ENCODE results near the gene RPP38. TPM values are rescaled to one million over a fixed set of nuclear protein-coding genes. Genes with fewer than 3 reads are reported as not detected.

The RPP38 gene
- total and polyA plus RNA-seq, 2 of the 13 experiments (the other 11 are each of a cell fraction or from before 2014, with no cell fraction given) = 11.7 to 16.4 TPM

DNA sequence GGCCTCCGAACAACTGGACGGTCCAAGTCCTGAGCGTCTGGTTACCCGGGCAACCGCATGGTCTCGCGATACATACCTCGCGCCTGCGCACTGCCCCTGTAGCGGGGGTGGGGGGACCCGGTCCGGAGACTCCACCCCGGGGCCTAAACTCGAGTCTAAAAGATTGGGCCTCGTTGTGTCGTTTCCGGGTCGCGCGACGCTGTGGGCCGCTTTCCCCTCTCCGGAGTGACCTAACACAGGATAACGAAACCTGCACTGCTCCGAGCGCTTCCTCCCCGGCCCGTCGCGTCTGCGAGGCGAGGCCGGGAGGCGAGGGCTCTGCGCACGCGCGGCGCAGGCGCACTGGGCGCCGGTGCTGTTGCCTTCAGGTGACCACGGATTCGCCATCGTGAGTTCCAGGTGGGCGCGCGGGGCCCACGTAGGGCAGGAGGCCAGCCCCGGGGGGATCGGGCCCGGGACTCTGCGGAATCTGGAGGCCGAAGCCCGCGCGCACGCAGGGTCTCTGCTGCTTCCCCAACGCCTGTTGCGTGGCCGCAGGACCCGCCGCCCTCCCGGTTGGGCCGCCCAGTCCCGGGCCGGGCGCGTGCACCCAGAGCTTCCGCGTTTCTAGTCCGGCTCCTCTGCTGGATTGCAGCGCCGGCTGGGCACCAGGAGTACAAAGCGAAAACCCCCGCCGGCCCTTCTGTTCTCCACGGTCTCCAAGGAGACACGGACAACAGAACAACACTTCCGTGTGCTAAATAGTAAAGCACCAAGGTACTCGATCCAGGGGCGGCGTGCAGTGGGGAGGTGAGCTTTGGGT lies at the start of gene RPP38 (continued):
- TF ChIP-seq, protein P1, sequence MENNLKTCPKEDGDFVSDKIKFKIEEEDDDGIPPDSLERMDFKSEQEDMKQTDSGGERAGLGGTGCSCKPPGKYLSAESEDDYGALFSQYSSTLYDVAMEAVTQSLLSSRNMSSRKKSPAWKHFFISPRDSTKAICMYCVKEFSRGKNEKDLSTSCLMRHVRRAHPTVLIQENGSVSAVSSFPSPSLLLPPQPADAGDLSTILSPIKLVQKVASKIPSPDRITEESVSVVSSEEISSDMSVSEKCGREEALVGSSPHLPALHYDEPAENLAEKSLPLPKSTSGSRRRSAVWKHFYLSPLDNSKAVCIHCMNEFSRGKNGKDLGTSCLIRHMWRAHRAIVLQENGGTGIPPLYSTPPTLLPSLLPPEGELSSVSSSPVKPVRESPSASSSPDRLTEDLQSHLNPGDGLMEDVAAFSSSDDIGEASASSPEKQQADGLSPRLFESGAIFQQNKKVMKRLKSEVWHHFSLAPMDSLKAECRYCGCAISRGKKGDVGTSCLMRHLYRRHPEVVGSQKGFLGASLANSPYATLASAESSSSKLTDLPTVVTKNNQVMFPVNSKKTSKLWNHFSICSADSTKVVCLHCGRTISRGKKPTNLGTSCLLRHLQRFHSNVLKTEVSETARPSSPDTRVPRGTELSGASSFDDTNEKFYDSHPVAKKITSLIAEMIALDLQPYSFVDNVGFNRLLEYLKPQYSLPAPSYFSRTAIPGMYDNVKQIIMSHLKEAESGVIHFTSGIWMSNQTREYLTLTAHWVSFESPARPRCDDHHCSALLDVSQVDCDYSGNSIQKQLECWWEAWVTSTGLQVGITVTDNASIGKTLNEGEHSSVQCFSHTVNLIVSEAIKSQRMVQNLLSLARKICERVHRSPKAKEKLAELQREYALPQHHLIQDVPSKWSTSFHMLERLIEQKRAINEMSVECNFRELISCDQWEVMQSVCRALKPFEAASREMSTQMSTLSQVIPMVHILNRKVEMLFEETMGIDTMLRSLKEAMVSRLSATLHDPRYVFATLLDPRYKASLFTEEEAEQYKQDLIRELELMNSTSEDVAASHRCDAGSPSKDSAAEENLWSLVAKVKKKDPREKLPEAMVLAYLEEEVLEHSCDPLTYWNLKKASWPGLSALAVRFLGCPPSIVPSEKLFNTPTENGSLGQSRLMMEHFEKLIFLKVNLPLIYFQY (CRISPR knock-in tag; IDR thresholded peaks at IDR 0.05; ENCODE audit: borderline replicate concordance) = peak; percentile 73; the same call in 1 of the 2 replicates
- TF ChIP-seq TCF7 (IDR thresholded peaks at IDR 0.05; ENCODE audit: low read depth) = no peak
- TF ChIP-seq ZNF737 (CRISPR knock-in tag; IDR thresholded peaks at IDR 0.05; ENCODE audit: borderline replicate concordance) = 0 out of 2 replicates have a peak, but pooled peaks have one; percentile 66
- TF ChIP-seq RNF2 (conservative IDR thresholded peaks at IDR 0.05; ENCODE audit: low read depth) = peak; percentile 87; the same call in 1 of the 2 replicates
- TF ChIP-seq IRF2 (CRISPR knock-in tag; IDR thresholded peaks at IDR 0.05) = no peak
- TF ChIP-seq ZNF674 (CRISPR knock-in tag; IDR thresholded peaks at IDR 0.05; ENCODE audit: low read depth) = no peak
- TF ChIP-seq ZFP82 (CRISPR knock-in tag; IDR thresholded peaks at IDR 0.05; ENCODE audit: borderline replicate concordance) = no peak
- TF ChIP-seq RFX5 (IDR thresholded peaks at IDR 0.05; ENCODE audit: low read depth, low read length) = no peak
- peak; percentile 92 for TF ChIP-seq YEATS2 (CRISPR knock-in tag; IDR thresholded peaks at IDR 0.05; ENCODE audit: borderline replicate concordance)
- TF ChIP-seq, protein P2, sequence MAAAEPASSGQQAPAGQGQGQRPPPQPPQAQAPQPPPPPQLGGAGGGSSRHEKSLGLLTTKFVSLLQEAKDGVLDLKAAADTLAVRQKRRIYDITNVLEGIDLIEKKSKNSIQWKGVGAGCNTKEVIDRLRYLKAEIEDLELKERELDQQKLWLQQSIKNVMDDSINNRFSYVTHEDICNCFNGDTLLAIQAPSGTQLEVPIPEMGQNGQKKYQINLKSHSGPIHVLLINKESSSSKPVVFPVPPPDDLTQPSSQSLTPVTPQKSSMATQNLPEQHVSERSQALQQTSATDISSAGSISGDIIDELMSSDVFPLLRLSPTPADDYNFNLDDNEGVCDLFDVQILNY (CRISPR knock-in tag; conservative IDR thresholded peaks at IDR 0.05) = no peak; the same call in 1 of the 2 replicates
- TF ChIP-seq ZNF747 (CRISPR knock-in tag; IDR thresholded peaks at IDR 0.05; ENCODE audit: borderline replicate concordance) = peak; percentile 84
- no peak for TF ChIP-seq ATM (IDR thresholded peaks at IDR 0.05; ENCODE audit: borderline replicate concordance)
- no peak for TF ChIP-seq ZNF670 (CRISPR knock-in tag; IDR thresholded peaks at IDR 0.05; ENCODE audit: borderline replicate concordance)
- TF ChIP-seq ZNF337 (CRISPR knock-in tag; IDR thresholded peaks at IDR 0.05; ENCODE audit: borderline replicate concordance, low read depth) = peak; percentile 88; the same call in 1 of the 2 replicates
- TF ChIP-seq ZFP62 (CRISPR knock-in tag; IDR thresholded peaks at IDR 0.05) = no peak
- TF ChIP-seq HNRNPH1 (optimal IDR thresholded peaks at IDR 0.05; ENCODE audit: low read depth, low read length) = no peak
- peak; percentile 62 for TF ChIP-seq HES4 (CRISPR knock-in tag; IDR thresholded peaks at IDR 0.05; ENCODE audit: borderline replicate concordance)
- no peak for TF ChIP-seq PAF1 (CRISPR knock-in tag; IDR thresholded peaks at IDR 0.05)
- TF ChIP-seq MTA1 (CRISPR knock-in tag; IDR thresholded peaks at IDR 0.05; ENCODE audit: borderline replicate concordance) = peak; percentile 80; the same call in 1 of the 2 replicates
- no peak for TF ChIP-seq MATR3 (CRISPR knock-in tag; IDR thresholded peaks at IDR 0.05)
- no peak for TF ChIP-seq ZNF264 (CRISPR knock-in tag; IDR thresholded peaks at IDR 0.05)
- TF ChIP-seq ZSCAN9 (CRISPR knock-in tag; IDR thresholded peaks at IDR 0.05; ENCODE audit: borderline replicate concordance) = no peak
- no peak for TF ChIP-seq ZBTB20 (CRISPR knock-in tag; IDR thresholded peaks at IDR 0.05; ENCODE audit: borderline replicate concordance, low read depth)
- peak; percentile 48; the same call in 1 of the 2 replicates for TF ChIP-seq MEF2D (CRISPR knock-in tag; IDR thresholded peaks at IDR 0.05)
- TF ChIP-seq TMF1 (CRISPR knock-in tag; IDR thresholded peaks at IDR 0.05; ENCODE audit: low read depth) = peak; percentile 94; the same call in 1 of the 2 replicates
- TF ChIP-seq HDAC2 (CRISPR knock-in tag; IDR thresholded peaks at IDR 0.05) = no peak
- TF ChIP-seq ZNF33B (CRISPR knock-in tag; IDR thresholded peaks at IDR 0.05) = peak; percentile 70; the same call in 1 of the 2 replicates
- peak; percentile 96 for TF ChIP-seq NCOA1 (CRISPR knock-in tag; IDR thresholded peaks at IDR 0.05)
